ACHN (cell line): ENCODE data around the gene PARVB.
A peak's percentile ranks its signal among the peaks of the same experiment; 100 is the strongest.

Source experiments
- DNase-seq: peaks from one replicate; pipeline ENCODE4 v3.0.0-alpha.2; 2015
- in situ Hi-C: cut with HindIII; loops from 2 replicates; pipeline ENCODE4 v1.10.0; 2017; ENCODE audit warnings: low sequenced_read_pairs, low pct_ligation_motif_present, low pct_unique_long_range_greater_than_20kb

Gene PARVB

GRCh38 chr22:44136786-44137185, 112.7 kb downstream of the PARVB start:
- in situ Hi-C loops: no loop called here
- no peak for DNase-seq

- in situ Hi-C loops: no loop called here
- no peak for DNase-seq
These were observed 113.3 kb downstream of the PARVB start for GRCh38 chr22:44137415-44137814.

- in situ Hi-C loops: no loop called here
- no peak for DNase-seq
These were observed 115.7 kb downstream of the PARVB start for GRCh38 chr22:44139773-44140172.

GRCh38 chr22:44142421-44143104, 118.5 kb downstream of the PARVB start:
- in situ Hi-C loops: no loop called here
- DNase-seq: no peak

GRCh38 chr22:44143105-44143474, 119.0 kb downstream of the PARVB start:
- no peak for DNase-seq
- in situ Hi-C loops: no loop called here

- DNase-seq: no peak
- in situ Hi-C loops: no loop called here
These were observed 119.5 kb downstream of the PARVB start for GRCh38 chr22:44143579-44143978.

- DNase-seq: no peak
- in situ Hi-C loops: no loop called here
These were observed 120.0 kb downstream of the PARVB start for GRCh38 chr22:44144046-44144569.

- in situ Hi-C loops: no loop called here
These were observed 121.4 kb downstream of the PARVB start for GRCh38 chr22:44145544-44145943.

GRCh38 chr22:44146088-44146861, 122.2 kb downstream of the PARVB start:
- no peak for DNase-seq
- in situ Hi-C loops: no loop called here

More at GRCh38 chr22:44145544-44145943, 121.4 kb downstream of the PARVB start:
- DNase-seq: no peak

- DNase-seq: no peak
- in situ Hi-C loops: no loop called here
These were observed 123.0 kb downstream of the PARVB start for GRCh38 chr22:44147008-44147645.

- in situ Hi-C loops: no loop called here
These were observed 123.9 kb downstream of the PARVB start for GRCh38 chr22:44147821-44148574.

GRCh38 chr22:44151676-44152075, 127.6 kb downstream of the PARVB start:
- peak; percentile 36 for DNase-seq
- in situ Hi-C loops: no loop called here

More at GRCh38 chr22:44147821-44148574, 123.9 kb downstream of the PARVB start:
- peak; percentile 6 for DNase-seq

- DNase-seq: no peak
- in situ Hi-C loops: no loop called here
These were observed 129.6 kb downstream of the PARVB start for GRCh38 chr22:44153710-44154109.

- in situ Hi-C loops: no loop called here
- no peak for DNase-seq
These were observed 130.4 kb downstream of the PARVB start for GRCh38 chr22:44154436-44154942.

- no peak for DNase-seq
- in situ Hi-C loops: no loop called here
These were observed 131.0 kb downstream of the PARVB start for GRCh38 chr22:44155115-44155514.

GRCh38 chr22:44157916-44158618, 134.0 kb downstream of the PARVB start:
- in situ Hi-C loops: no loop called here
- DNase-seq: no peak

- in situ Hi-C loops: no loop called here
- DNase-seq: no peak
These were observed 134.7 kb downstream of the PARVB start for GRCh38 chr22:44158816-44159215.

GRCh38 chr22:44159221-44159620, 135.1 kb downstream of the PARVB start:
- DNase-seq: no peak
- in situ Hi-C loops: no loop called here
